K562 (cell line): Measurements from ENCODE around the gene SCAMP1. TPM values are rescaled to one million over a fixed set of nuclear protein-coding genes. Genes with fewer than 3 reads are reported as not detected.
A peak's percentile ranks its signal among the peaks of the same experiment; 100 is the strongest.

Experiments
- ATAC-seq: fragments of 200-7000 bp; cut with Tn5 transposase; 3 replicates; pipeline ENCODE4 v1.9.1; 2020; ENCODE audit warnings: moderate library complexity
- BruUV-seq: library from RNA; stranded (reverse); fragments of 400-500 nt; replicated peaks from 2 replicates; lab custom pipeline; 2021; lab: Mats Ljungman, UMichigan
- CTCF ChIA-PET: fragments of 300-600 bp; formaldehyde crosslinking; extraction: SDS; loops from one replicate; lab custom pipeline; 2021; ENCODE audit warnings: low intra/inter-chr PET ratio; lab: Yijun Ruan, JAX
- POLR2A ChIA-PET: fragments of 300-600, 350-650 bp; sonication (Branson Sonifier 250); formaldehyde crosslinking; extraction: SDS; loops from one replicate; lab custom pipeline; 2021; ENCODE audit warnings: antibody characterized with exemption, inconsistent platforms; lab: Yijun Ruan, JAX
- DNase-seq, 4 experiments: peaks; one replicate each; pipeline versions ENCODE4 v3.0.0 to v3.0.0-alpha.2; 2011 to 2018; ENCODE audit warnings: low spot score in 3 of 4, mixed read lengths in 3 of 4; ENCODE audit errors: extremely low read depth in 1 of 4
- FAIRE-seq: peaks from 2 replicates; lab custom pipeline; 2011; peaks lifted over from hg19 to GRCh38; lab: Jason Lieb, UNC
- H2AFZ ChIP-seq: 2 replicates; pipeline ENCODE4 v1.6.0; 2011; ENCODE audit warnings: low read depth, low read length, control low read depth, inconsistent platforms
- H3K27ac ChIP-seq: fragments of 200-600 bp; 3 replicates; pipeline ENCODE4 v1.8.0; 2011; ENCODE audit warnings: low read depth, mild to moderate bottlenecking, control low read depth, inconsistent platforms, low read length, moderate library complexity, mixed read lengths; ENCODE audit errors: extremely low read depth
- H3K27me3 ChIP-seq, 2 experiments: fragments of 300-600 bp in 1 of 2; 2 replicates in 1 of 2; 3 replicates in 1 of 2; pipeline versions ENCODE4 v1.6.0 to v1.8.0; 2011; ENCODE audit warnings: inconsistent platforms in 2 of 2, low read length in 2 of 2, mild to moderate bottlenecking in 1 of 2, mixed read lengths in 1 of 2, moderate library complexity in 1 of 2; ENCODE audit not compliant: control insufficient read depth in 2 of 2, insufficient read depth in 2 of 2
- H3K36me3 ChIP-seq: fragments of 300-600 bp; 3 replicates; pipeline ENCODE4 v1.8.0; 2011; ENCODE audit warnings: mild to moderate bottlenecking, low read length, inconsistent platforms; ENCODE audit not compliant: control insufficient read depth, insufficient read depth
- H3K4me1 ChIP-seq, 2 experiments: fragments of 200-600 bp in 1 of 2; replicated peaks in 1 of 2; 2 replicates in 1 of 2; 3 replicates in 1 of 2; pipeline versions ENCODE4 v1.5.1 to v1.8.0; 2011; ENCODE audit warnings: inconsistent platforms in 2 of 2, low read length in 2 of 2, mild to moderate bottlenecking in 1 of 2, mixed read lengths in 1 of 2, moderate library complexity in 1 of 2; ENCODE audit not compliant: control insufficient read depth in 2 of 2, insufficient read depth in 2 of 2
- H3K4me2 ChIP-seq: 2 replicates; pipeline ENCODE4 v1.6.1; 2011; ENCODE audit warnings: low read length, control low read depth, inconsistent platforms, mixed read lengths; ENCODE audit not compliant: insufficient read depth
- H3K4me3 ChIP-seq: fragments of 200-600 bp; sonication (generic), shearing (Covaris generic); 2 replicates; pipeline ENCODE4 v1.5.1; 2016; ENCODE audit warnings: control low read depth, inconsistent platforms
- H3K79me2 ChIP-seq: fragments of 200-600 bp; 3 replicates; pipeline ENCODE4 v1.8.0; 2011; ENCODE audit warnings: low read length, inconsistent platforms; ENCODE audit not compliant: control insufficient read depth, insufficient read depth
- H3K9ac ChIP-seq, 2 experiments: 2 replicates each; pipeline versions ENCODE4 v1.6.0 to v1.6.1; 2011; ENCODE audit warnings: low read depth in 2 of 2, low read length in 2 of 2, control low read depth in 1 of 2, inconsistent platforms in 1 of 2, mild to moderate bottlenecking in 1 of 2, mixed read lengths in 1 of 2; ENCODE audit not compliant: insufficient read depth in 1 of 2
- H3K9me1 ChIP-seq: one replicate; pipeline ENCODE4 v1.6.0; 2011; ENCODE audit warnings: inconsistent platforms, mild to moderate bottlenecking, low read length, moderate library complexity; ENCODE audit not compliant: control insufficient read depth, insufficient read depth
- H3K9me3 ChIP-seq: replicated peaks from 2 replicates; pipeline ENCODE4 v1.5.1; 2011; ENCODE audit warnings: low read depth, low read length, inconsistent platforms; ENCODE audit not compliant: control insufficient read depth, insufficient read depth
- H4K20me1 ChIP-seq: replicated peaks from 2 replicates; pipeline ENCODE4 v1.6.1; 2011; ENCODE audit warnings: low read length, inconsistent platforms, mixed read lengths; ENCODE audit not compliant: control insufficient read depth, insufficient read depth
- DIDO1 ChIP-seq: fragments of 450-650 bp; IDR thresholded peaks from 2 replicates; pipeline ENCODE4 v1.6.1; 2016; ENCODE audit warnings: low read depth, missing biosample characterization, missing genetic modification characterization
- MCM2 ChIP-seq: fragments of 450-650 bp; IDR thresholded peaks from 2 replicates; pipeline ENCODE4 v1.6.1; 2017; ENCODE audit warnings: low read depth, mild to moderate bottlenecking
- TFAM ChIP-seq: fragments of 250-450 bp; sonication (Bioruptor Pico); conservative IDR thresholded peaks from 2 replicates; pipeline ENCODE4 v1.5.0; 2021; ENCODE audit warnings: mild to moderate bottlenecking, moderate library complexity
- ZNF24 ChIP-seq: fragments of 450-650 bp; IDR thresholded peaks from 2 replicates; pipeline ENCODE4 v1.6.1; 2016
- WGBS: fragments of 100-300 bp; shearing (Covaris generic); methylation state at CpG from one replicate; pipeline ENCODE4 v1.1.6; 2016; ENCODE audit warnings: low coverage, mixed read lengths; ENCODE audit not compliant: insufficient coverage; ENCODE audit errors: missing lambda C conversion rate; 5-methylcytosine and 5-hydroxymethylcytosine counted together
- in situ Hi-C: fragments of 300-500 bp; cut with MboI; formaldehyde crosslinking; loops from 4 replicates; pipeline ENCODE4 v1.15.0; 2018; ENCODE audit warnings: inconsistent platforms, mixed read lengths
- intact Hi-C: fragments of 100-400 bp; cut with micrococcal nuclease; formaldehyde crosslinking; loops from 2 replicates; pipeline ENCODE4 v1.14.2; 2022
- polyA plus RNA-seq, 8 experiments: library from polyadenylated mRNA; depleted of rRNA in 4 of 8; stranded (reverse) in 5 of 8; unstranded in 3 of 8; fragments of >200 nt; fragmentation: Nextera tagmentation in 2 of 8; fragmentation: Illumina TruSeq in 1 of 8; extraction: Ambion mirVana in 2 of 8; extraction: Trizol in 1 of 8; gene quantifications; 2 replicates each; pipeline versions ENCODE4 v1.2.1 to v1.2.3, GENCODE V29; 2011 to 2014; ENCODE audit warnings: inconsistent platforms in 1 of 8, missing spikeins in 1 of 8
- total RNA-seq, 7 experiments: library from RNA; depleted of rRNA in 6 of 7; stranded (reverse); fragments of >200 nt in 6 of 7; fragmentation: Illumina TruSeq in 2 of 7; extraction: Trizol in 2 of 7; gene quantifications; 2 replicates each; pipeline versions ENCODE4 v1.2.1 to v1.2.3, GENCODE V29; 2011 to 2021; ENCODE audit warnings: low replicate concordance in 1 of 7
- TF ChIP-seq, protein P1 (sequence below): fragments of 450-650 bp; IDR thresholded peaks from 2 replicates; pipeline ENCODE4 v1.7.0; 2016; ENCODE audit warnings: borderline replicate concordance
- TF ChIP-seq, protein P2 (sequence below): fragments of 200-600 bp; sonication (generic); IDR thresholded peaks from one replicate; pipeline ENCODE4 v1.6.1; 2012; ENCODE audit warnings: mild to moderate bottlenecking, low read depth, low read length, inconsistent platforms
- TF ChIP-seq, protein P3 (sequence below): fragments of 250-450 bp; sonication (Bioruptor Pico); IDR thresholded peaks from 2 replicates; pipeline ENCODE4 v1.8.0; 2022; ENCODE audit warnings: moderate library complexity, mild to moderate bottlenecking, inconsistent platforms

SCAMP1 gene
- total and polyA plus RNA-seq, 9 of the 15 experiments (the other 6 are each of a cell fraction or from before 2014, with no cell fraction given): 5.4 to 23.9 (median 13.8) TPM

DNA sequence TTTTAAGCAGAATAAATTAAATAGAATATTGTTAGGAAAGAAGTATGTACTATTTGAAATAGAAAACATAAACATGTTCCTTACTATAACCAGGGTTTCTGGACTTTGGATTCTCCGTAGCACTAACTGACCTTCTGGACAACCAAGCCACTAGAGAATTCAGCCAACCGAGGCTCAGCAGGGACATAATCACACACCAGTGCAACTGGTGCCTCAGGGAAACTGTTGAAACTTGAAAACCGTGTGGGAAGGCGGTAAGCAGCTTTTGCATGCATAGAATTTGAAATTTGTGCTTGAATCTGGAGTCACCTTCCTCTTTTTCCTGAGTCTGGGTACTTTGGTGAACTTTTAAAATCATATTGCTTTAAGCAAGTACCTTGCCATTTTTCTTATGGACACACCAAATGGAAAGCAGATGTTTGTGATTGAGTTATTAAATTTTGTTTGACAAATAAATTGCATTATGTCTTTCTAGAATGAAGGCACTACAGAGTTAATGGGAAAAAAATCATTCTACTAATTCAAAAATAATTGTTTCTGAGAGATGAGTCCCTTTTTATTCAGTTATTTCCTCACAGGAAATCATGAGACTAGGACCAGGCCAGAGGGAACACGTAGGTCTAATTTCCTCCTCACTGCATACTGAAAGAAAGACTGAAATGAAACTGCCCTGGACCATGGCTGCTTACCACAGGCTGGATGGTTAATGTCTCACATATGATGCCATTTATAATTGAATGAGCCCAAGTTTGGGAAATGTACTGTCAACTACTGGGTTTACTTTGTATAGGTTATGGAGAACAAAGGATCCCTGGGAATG, 20.6 kb upstream of the SCAMP1 start:
- no peaks in the 10 kb centered on the region for H3K4me1 ChIP-seq
- H3K4me2 ChIP-seq: no peak overlapping the region
- no peak overlapping the region for H3K4me3 ChIP-seq
- no peaks in the 10 kb centered on the region for H3K79me2 ChIP-seq
- no peaks in the 10 kb centered on the region for H3K9me1 ChIP-seq
- H3K9ac ChIP-seq: no peak overlapping the region
- no TSS peak for BruUV-seq
- intact Hi-C loops (no loop called here), in situ Hi-C loops (no loop called here)
- H3K27ac ChIP-seq: no peak overlapping the region
- no peaks in the 10 kb centered on the region for H3K36me3 ChIP-seq
- ChIA-PET POLR2A (no interaction called here), CTCF (no interaction called here)
- no peaks in the 10 kb centered on the region for H3K9me3 ChIP-seq
- H2AFZ ChIP-seq: peak overlapping the region; percentile 26; the same call in 1 of the 2 replicates
- no peaks in the 10 kb centered on the region for H3K27me3 ChIP-seq
- FAIRE-seq (peak; percentile 6), DNase-seq (no peak), ATAC-seq (no peak)
- H4K20me1 ChIP-seq: no peaks in the 10 kb centered on the region
- WGBS: 31% methylated on average over 5 of the region's 5 CpGs
- TF ChIP-seq MCM2 (no peak), ZNF24 (no peak), TFAM (no peak), DIDO1 (tag) (no peak)
- TF ChIP-seq, protein P1, sequence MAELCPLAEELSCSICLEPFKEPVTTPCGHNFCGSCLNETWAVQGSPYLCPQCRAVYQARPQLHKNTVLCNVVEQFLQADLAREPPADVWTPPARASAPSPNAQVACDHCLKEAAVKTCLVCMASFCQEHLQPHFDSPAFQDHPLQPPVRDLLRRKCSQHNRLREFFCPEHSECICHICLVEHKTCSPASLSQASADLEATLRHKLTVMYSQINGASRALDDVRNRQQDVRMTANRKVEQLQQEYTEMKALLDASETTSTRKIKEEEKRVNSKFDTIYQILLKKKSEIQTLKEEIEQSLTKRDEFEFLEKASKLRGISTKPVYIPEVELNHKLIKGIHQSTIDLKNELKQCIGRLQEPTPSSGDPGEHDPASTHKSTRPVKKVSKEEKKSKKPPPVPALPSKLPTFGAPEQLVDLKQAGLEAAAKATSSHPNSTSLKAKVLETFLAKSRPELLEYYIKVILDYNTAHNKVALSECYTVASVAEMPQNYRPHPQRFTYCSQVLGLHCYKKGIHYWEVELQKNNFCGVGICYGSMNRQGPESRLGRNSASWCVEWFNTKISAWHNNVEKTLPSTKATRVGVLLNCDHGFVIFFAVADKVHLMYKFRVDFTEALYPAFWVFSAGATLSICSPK: no peak
- TF ChIP-seq, protein P2, sequence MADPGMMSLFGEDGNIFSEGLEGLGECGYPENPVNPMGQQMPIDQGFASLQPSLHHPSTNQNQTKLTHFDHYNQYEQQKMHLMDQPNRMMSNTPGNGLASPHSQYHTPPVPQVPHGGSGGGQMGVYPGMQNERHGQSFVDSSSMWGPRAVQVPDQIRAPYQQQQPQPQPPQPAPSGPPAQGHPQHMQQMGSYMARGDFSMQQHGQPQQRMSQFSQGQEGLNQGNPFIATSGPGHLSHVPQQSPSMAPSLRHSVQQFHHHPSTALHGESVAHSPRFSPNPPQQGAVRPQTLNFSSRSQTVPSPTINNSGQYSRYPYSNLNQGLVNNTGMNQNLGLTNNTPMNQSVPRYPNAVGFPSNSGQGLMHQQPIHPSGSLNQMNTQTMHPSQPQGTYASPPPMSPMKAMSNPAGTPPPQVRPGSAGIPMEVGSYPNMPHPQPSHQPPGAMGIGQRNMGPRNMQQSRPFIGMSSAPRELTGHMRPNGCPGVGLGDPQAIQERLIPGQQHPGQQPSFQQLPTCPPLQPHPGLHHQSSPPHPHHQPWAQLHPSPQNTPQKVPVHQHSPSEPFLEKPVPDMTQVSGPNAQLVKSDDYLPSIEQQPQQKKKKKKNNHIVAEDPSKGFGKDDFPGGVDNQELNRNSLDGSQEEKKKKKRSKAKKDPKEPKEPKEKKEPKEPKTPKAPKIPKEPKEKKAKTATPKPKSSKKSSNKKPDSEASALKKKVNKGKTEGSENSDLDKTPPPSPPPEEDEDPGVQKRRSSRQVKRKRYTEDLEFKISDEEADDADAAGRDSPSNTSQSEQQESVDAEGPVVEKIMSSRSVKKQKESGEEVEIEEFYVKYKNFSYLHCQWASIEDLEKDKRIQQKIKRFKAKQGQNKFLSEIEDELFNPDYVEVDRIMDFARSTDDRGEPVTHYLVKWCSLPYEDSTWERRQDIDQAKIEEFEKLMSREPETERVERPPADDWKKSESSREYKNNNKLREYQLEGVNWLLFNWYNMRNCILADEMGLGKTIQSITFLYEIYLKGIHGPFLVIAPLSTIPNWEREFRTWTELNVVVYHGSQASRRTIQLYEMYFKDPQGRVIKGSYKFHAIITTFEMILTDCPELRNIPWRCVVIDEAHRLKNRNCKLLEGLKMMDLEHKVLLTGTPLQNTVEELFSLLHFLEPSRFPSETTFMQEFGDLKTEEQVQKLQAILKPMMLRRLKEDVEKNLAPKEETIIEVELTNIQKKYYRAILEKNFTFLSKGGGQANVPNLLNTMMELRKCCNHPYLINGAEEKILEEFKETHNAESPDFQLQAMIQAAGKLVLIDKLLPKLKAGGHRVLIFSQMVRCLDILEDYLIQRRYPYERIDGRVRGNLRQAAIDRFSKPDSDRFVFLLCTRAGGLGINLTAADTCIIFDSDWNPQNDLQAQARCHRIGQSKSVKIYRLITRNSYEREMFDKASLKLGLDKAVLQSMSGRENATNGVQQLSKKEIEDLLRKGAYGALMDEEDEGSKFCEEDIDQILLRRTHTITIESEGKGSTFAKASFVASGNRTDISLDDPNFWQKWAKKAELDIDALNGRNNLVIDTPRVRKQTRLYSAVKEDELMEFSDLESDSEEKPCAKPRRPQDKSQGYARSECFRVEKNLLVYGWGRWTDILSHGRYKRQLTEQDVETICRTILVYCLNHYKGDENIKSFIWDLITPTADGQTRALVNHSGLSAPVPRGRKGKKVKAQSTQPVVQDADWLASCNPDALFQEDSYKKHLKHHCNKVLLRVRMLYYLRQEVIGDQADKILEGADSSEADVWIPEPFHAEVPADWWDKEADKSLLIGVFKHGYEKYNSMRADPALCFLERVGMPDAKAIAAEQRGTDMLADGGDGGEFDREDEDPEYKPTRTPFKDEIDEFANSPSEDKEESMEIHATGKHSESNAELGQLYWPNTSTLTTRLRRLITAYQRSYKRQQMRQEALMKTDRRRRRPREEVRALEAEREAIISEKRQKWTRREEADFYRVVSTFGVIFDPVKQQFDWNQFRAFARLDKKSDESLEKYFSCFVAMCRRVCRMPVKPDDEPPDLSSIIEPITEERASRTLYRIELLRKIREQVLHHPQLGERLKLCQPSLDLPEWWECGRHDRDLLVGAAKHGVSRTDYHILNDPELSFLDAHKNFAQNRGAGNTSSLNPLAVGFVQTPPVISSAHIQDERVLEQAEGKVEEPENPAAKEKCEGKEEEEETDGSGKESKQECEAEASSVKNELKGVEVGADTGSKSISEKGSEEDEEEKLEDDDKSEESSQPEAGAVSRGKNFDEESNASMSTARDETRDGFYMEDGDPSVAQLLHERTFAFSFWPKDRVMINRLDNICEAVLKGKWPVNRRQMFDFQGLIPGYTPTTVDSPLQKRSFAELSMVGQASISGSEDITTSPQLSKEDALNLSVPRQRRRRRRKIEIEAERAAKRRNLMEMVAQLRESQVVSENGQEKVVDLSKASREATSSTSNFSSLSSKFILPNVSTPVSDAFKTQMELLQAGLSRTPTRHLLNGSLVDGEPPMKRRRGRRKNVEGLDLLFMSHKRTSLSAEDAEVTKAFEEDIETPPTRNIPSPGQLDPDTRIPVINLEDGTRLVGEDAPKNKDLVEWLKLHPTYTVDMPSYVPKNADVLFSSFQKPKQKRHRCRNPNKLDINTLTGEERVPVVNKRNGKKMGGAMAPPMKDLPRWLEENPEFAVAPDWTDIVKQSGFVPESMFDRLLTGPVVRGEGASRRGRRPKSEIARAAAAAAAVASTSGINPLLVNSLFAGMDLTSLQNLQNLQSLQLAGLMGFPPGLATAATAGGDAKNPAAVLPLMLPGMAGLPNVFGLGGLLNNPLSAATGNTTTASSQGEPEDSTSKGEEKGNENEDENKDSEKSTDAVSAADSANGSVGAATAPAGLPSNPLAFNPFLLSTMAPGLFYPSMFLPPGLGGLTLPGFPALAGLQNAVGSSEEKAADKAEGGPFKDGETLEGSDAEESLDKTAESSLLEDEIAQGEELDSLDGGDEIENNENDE: no peak
- TF ChIP-seq, protein P3, sequence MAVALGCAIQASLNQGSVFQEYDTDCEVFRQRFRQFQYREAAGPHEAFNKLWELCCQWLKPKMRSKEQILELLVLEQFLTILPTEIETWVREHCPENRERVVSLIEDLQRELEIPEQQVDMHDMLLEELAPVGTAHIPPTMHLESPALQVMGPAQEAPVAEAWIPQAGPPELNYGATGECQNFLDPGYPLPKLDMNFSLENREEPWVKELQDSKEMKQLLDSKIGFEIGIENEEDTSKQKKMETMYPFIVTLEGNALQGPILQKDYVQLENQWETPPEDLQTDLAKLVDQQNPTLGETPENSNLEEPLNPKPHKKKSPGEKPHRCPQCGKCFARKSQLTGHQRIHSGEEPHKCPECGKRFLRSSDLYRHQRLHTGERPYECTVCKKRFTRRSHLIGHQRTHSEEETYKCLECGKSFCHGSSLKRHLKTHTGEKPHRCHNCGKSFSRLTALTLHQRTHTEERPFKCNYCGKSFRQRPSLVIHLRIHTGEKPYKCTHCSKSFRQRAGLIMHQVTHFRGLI: no peak
